Stimulated activated naive CD8-positive, alpha-beta T cell treated with anti-CD3 and anti-CD28 coated beads, Interleukin-15, Interleukin-2, amounts not matched to agents 100 ng/mL and 50 ng/mL, for 24 hours (primary cell): Measurements from ENCODE around the gene XRRA1.
A peak's percentile ranks its signal among the peaks of the same experiment; 100 is the strongest.

Source experiments
- H3K27ac Mint-ChIP-seq: one replicate; pipeline ENCODE4 v1.8.0; 2021; ENCODE audit warnings: mild to moderate bottlenecking, mixed read lengths
- H3K27me3 Mint-ChIP-seq: one replicate; pipeline ENCODE4 v1.8.0; 2021; ENCODE audit warnings: mixed read lengths
- H3K36me3 Mint-ChIP-seq: one replicate; pipeline ENCODE4 v1.8.0; 2021; ENCODE audit warnings: low read depth, mixed read lengths
- H3K4me1 Mint-ChIP-seq: one replicate; pipeline ENCODE4 v1.8.0; 2021; ENCODE audit warnings: low read depth, mixed read lengths
- H3K4me3 Mint-ChIP-seq: one replicate; pipeline ENCODE4 v1.8.0; 2021; ENCODE audit warnings: mild to moderate bottlenecking, mixed read lengths
- H3K9me3 Mint-ChIP-seq: one replicate; pipeline ENCODE4 v1.8.0; 2021; ENCODE audit warnings: mixed read lengths

Gene XRRA1

DNA sequence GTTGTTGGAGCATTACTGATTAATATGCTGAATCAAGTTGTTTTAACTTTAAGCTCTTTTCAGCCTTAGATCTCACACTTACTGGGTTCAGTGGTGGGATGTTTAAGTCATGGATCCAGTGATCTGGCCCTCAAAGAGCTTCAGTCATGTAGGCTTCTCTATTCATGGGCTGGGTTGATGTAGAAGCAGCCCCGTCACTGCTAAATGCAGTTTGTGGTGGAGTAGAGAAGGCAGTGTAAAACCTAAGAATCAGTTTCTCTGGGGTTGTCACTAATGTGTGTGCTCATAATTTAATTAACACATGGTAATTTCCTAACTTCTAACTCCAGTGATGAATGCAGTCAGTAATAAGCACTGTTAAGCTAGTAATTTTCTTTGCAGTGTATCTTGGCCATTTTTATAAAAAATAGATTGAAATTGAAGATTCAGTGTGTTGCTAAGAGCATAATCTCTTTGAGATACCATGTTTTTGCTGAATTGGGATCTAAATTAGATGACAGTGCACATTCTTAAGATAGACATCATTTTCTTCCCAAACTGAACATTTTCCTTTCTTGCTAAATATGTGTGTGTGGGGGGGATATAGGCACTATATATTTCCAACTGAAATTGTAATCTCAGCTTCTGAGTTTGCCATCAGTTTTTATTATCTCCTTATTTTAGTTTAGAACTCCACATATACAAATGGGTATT is 9.2 kb upstream of the XRRA1 start:
- Mint-ChIP-seq H3K36me3 (peaks cover 62% of the 10 kb centered on the region), H3K27ac (no peak overlapping the region), H3K27me3 (no peaks in the 10 kb centered on the region), H3K4me3 (no peak overlapping the region), H3K9me3 (no peaks in the 10 kb centered on the region), H3K4me1 (peaks cover 86% of the 10 kb centered on the region)

DNA sequence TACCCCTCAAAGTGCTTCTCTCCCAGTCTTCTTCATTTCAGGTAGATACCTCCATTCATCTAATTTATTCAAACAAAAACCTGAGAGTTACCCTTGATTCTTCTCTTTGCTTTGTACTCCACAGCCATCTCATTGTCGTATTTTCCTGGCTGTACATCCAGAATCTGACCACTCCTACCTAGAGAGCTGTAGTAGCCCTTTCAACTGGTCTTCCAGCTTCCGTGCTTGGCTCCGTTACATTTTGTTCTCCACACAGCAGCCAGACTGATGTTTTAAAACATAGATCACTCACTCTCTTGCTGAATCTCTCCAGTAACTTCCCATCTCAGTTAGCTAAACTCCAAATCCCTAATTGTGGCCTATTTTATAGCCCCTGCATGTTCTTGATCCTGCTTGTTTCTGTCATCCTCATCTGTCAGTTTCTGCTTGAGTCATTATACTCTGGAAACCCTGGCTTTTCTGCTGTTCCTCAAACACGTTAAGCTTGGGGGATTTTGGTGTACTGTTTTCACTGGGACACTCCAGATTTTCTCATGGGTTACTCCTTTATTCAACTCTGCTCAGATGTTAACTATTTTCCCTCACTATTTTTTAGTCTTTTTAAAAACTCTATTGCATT is 7.6 kb upstream of the XRRA1 start:
- peaks cover 84% of the 10 kb centered on the region for H3K4me1 Mint-ChIP-seq
- peaks cover 57% of the 10 kb centered on the region for H3K36me3 Mint-ChIP-seq
- no peak overlapping the region for H3K4me3 Mint-ChIP-seq
- no peaks in the 10 kb centered on the region for H3K27me3 Mint-ChIP-seq
- no peak overlapping the region for H3K27ac Mint-ChIP-seq
- H3K9me3 Mint-ChIP-seq = no peaks in the 10 kb centered on the region

DNA sequence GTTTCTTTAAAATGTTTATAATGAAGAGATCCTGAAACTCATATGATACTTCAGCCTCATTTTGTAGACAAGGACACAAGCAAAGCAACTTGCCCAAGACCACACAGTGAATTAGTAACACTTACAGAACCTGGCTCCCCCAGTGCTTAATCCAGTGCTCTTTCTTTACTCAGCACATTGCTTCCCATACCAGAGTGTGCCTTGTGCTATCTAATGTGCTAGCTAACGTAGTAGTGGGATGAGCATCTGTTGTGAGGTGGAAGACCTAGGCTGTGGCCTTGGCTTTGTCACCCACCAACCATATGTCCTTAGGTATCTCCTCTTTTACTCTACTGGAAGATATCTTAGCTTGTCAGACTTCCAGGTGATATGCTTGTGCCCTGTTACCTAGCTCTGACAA is 5.3 kb upstream of the XRRA1 start:
- peaks cover 83% of the 10 kb centered on the region for H3K4me1 Mint-ChIP-seq
- H3K36me3 Mint-ChIP-seq = peaks cover 54% of the 10 kb centered on the region
- H3K27me3 Mint-ChIP-seq = no peaks in the 10 kb centered on the region
- no peak overlapping the region for H3K4me3 Mint-ChIP-seq
- peak overlapping the region; percentile 46 for H3K27ac Mint-ChIP-seq
- no peaks in the 10 kb centered on the region for H3K9me3 Mint-ChIP-seq

DNA sequence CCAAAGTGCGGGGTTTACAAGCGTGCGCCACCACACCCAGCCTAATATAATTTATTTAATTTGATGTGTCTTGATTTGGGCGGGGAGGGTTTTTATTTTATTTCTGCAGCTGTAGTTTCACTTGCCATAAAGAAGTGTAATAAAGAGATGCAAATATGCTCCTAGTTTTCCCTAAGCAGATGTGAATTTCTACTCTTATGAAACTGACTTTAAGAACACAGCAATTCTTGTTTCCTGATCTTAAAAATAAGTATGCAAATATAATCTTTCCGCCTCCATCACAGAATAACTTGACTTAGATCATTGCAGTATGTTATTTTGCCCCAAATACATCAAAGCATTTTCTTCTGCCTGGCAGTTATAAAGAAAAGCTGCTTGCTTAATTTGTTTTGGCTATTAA is 4.6 kb upstream of the XRRA1 start:
- Mint-ChIP-seq H3K4me1 (peaks cover 76% of the 10 kb centered on the region), H3K9me3 (no peaks in the 10 kb centered on the region), H3K4me3 (no peak overlapping the region), H3K36me3 (peaks cover 50% of the 10 kb centered on the region), H3K27me3 (no peaks in the 10 kb centered on the region), H3K27ac (no peak overlapping the region)

DNA sequence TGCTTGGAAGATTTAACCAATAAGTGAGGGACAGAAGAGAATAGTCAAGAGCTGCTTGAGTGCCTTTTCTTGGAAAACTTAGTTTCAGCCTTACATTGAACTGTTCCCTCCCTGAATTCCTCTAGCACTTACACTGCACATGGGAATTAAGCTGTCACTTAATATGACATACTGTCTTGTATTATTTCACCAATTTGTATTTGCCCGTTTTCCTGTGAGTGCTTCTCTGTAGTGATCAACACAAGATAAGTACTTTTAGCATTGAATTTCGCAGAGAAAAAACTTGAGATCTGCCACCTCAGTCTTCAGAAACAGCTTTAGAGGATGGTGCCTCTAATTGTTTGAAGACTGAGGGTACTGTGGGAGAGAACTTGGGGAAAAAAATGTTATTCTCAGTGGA is 3.9 kb upstream of the XRRA1 start:
- H3K4me3 Mint-ChIP-seq = no peak overlapping the region
- H3K27ac Mint-ChIP-seq = no peak overlapping the region
- peaks cover 70% of the 10 kb centered on the region for H3K4me1 Mint-ChIP-seq

DNA sequence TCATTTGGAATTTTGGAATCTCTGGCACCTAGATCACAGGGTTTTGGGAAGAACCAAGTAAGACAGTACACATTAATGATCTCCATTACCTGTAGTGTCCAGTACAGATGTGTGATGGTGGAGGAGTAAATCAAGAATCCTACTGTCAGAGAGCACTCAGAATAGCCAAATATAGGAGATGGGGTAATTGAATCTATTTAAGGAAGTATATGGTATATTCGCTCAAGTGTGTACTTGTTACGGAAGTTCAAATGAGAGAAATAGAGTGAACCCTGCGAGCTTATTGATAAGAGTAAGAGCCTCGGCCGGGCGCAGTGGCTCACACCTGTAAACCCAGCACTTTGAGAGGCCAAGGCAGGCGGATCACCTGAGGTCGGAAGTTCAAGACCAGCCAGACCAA is 2.3 kb upstream of the XRRA1 start:
- Mint-ChIP-seq H3K9me3 (no peaks in the 10 kb centered on the region), H3K4me3 (peak overlapping the region; percentile 97), H3K27me3 (no peaks in the 10 kb centered on the region), H3K27ac (peak overlapping the region; percentile 36), H3K4me1 (peaks cover 58% of the 10 kb centered on the region), H3K36me3 (peaks cover 35% of the 10 kb centered on the region)

More for the DNA sequence above, 3.9 kb upstream of the XRRA1 start:
- Mint-ChIP-seq H3K27me3 (no peaks in the 10 kb centered on the region), H3K9me3 (no peaks in the 10 kb centered on the region), H3K36me3 (peaks cover 44% of the 10 kb centered on the region)

DNA sequence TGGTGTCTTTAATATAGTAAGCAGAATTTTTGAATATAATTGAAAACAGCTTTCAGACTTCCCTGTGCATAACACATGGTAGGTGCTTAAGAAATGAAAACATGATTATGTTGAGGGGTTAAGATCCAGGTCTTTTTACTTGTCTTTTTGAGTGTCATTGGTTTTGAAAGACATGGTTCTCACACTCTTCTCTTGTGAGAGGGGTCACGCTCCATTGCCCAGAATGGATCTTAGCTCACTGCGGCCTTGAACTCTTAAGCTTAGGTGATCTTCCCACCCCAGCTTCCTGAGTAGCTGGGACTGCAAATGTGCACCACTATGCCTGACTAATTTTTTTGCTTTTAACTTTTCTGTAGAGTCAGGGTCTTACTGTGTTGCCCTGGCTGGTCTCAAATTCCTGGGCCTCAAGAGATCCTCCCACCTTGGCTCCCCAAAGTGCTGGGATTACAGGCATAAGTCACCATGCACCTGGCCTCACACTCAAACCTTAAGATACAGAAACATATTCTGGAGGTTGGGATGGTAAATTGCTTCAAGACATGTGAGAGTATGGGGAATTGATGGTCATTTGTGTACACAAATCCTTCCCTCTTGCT is 1.6 kb upstream of the XRRA1 start:
- Mint-ChIP-seq H3K4me1 (peaks cover 53% of the 10 kb centered on the region), H3K36me3 (peaks cover 31% of the 10 kb centered on the region), H3K4me3 (peak overlapping the region; percentile 97), H3K27ac (peak overlapping the region; percentile 97), H3K27me3 (no peaks in the 10 kb centered on the region), H3K9me3 (no peaks in the 10 kb centered on the region)

DNA sequence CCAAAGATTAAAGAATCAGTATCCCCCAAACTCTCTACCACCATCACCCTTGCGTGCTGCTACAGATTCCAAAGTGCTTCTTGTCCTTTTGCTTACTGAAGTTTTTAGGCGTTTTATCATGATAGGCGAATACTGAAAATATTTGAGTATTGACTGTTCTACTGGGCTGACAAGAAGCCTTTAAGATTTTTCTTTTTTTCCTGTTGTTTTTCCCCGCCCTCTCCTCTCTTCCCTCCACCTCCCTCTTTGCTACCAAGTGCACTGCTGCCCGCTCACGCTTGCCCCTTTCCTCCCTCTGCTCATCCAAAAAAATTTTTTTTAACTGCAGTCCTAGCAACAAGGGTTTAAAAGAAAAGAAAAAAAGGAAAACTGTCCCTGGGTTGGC is 854 bp upstream of the XRRA1 start:
- H3K36me3 Mint-ChIP-seq = peaks cover 31% of the 10 kb centered on the region
- peaks cover 51% of the 10 kb centered on the region for H3K4me1 Mint-ChIP-seq
- H3K4me3 Mint-ChIP-seq = peak overlapping the region; percentile 97
- no peaks in the 10 kb centered on the region for H3K9me3 Mint-ChIP-seq
- H3K27ac Mint-ChIP-seq = peak overlapping the region; percentile 97
- H3K27me3 Mint-ChIP-seq = no peaks in the 10 kb centered on the region

DNA sequence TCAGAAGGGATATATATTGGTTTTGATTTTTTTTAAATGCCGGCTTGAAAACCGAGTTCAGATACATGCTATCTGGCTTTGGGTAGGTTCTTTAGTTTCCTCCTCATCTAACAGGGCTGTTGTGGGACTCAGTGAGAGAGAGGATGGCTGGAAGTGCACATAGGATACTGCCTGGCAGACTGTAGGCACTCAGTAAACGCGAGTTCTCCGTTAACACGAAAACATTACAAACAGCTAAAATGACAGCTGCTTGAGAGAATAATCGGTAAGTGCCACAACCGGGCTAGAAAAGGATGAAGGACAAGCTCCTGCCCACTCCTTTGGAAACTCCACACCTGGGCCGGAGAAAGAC is 369 bp downstream of the XRRA1 start:
- Mint-ChIP-seq H3K4me1 (peaks cover 50% of the 10 kb centered on the region), H3K4me3 (peak overlapping the region; percentile 97), H3K36me3 (peaks cover 31% of the 10 kb centered on the region), H3K27me3 (no peaks in the 10 kb centered on the region), H3K27ac (peak overlapping the region; percentile 97), H3K9me3 (no peaks in the 10 kb centered on the region)

DNA sequence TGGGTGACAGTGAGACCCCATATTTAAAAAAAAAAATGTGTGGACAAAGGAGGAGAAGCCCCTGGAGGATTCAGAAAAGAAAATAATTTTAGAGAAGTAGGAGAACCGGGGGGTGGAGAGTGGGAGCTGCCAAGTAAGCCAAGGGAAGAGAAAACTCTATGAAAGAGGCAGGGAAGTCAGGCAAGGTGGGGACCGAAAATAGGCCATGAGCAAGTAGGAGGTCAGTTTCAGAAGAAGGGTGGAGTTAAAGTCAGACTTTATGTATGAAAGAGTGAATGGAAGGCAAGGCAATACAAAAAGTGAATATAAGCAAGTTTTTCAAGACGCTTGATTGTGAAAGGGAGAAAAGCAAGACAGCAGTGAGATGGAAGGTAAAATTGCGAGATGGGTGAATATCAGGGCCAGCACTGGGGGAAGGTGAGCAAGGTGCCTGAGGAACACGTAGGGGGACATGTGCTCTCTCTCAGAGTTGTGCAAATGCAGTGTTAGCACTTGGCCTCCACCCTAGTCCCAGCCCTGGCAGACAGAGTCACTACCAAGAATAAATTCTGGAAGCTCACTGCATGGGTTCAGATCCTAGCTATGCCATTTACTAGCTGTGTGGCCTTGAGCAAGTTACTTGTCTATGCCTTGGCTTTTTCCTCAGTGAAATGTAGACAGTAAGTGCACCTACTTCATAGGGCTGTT is 6.7 kb downstream of the XRRA1 start:
- H3K36me3 Mint-ChIP-seq = peaks cover 30% of the 10 kb centered on the region
- peak overlapping the region; percentile 17 for H3K27ac Mint-ChIP-seq
- no peak overlapping the region for H3K4me3 Mint-ChIP-seq
- peaks cover 31% of the 10 kb centered on the region for H3K4me1 Mint-ChIP-seq
- no peaks in the 10 kb centered on the region for H3K27me3 Mint-ChIP-seq
- no peaks in the 10 kb centered on the region for H3K9me3 Mint-ChIP-seq

DNA sequence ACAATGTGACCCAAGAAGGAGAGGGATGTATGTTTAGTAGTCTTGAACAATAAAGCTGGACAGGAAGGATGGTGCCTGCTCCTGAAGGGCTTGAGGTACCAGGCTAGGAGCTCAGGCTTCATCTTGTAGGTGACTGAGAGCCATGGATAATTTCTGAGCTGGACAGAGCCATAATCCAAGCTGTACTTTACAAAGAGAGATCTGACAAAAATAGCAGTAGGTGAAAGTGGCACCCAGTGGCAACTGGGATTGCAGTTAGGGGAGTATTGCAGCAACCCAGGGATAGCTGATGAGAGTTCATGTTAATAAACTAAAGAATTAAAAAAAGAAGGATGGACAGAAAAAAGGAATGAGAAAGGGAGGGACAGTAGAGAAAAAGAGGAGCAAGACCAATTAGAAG is 7.4 kb downstream of the XRRA1 start:
- H3K4me1 Mint-ChIP-seq = peaks cover 31% of the 10 kb centered on the region
- no peak overlapping the region for H3K27ac Mint-ChIP-seq

DNA sequence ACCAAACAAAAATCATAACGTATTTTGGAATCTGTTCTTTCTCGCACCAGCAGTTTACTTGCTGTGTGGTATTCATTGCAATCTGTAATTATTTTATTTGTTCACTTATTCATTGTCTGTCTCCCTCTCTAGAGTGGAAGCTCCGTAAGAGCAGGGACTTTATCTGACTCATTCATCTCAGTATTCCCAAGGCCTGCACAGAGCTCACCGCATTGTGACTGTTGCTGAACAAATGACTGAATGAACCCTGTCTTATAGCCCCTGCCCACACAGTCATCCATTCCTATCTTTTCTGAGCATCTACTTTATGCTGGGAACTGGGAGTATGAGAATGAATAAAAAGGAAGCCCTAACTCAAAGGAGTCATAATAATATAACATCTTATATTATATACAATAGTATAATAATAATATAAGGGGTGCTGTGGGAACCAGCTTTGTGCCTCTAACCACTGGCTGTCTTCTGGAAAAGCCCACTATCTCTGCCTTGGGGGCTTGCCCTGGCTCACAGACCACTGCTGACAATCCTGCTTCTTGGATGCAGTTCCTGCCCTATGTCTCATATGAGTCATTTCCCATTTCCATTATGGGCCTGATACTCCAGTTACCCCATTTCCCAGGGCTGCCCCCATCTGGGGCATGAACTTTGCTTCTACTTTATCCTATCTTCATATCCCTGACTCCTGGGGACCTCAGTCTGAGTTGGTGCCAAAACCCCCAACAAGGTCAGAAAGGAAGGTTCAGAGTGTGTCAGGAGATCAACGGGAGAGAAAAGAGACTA is 11.0 kb downstream of the XRRA1 start:
- Mint-ChIP-seq H3K27ac (no peak overlapping the region), H3K36me3 (peaks cover 42% of the 10 kb centered on the region), H3K4me1 (peaks cover 15% of the 10 kb centered on the region)

More for the DNA sequence above, 7.4 kb downstream of the XRRA1 start:
- H3K27me3 Mint-ChIP-seq = no peaks in the 10 kb centered on the region
- no peak overlapping the region for H3K4me3 Mint-ChIP-seq
- H3K9me3 Mint-ChIP-seq = no peaks in the 10 kb centered on the region
- H3K36me3 Mint-ChIP-seq = peaks cover 31% of the 10 kb centered on the region

DNA sequence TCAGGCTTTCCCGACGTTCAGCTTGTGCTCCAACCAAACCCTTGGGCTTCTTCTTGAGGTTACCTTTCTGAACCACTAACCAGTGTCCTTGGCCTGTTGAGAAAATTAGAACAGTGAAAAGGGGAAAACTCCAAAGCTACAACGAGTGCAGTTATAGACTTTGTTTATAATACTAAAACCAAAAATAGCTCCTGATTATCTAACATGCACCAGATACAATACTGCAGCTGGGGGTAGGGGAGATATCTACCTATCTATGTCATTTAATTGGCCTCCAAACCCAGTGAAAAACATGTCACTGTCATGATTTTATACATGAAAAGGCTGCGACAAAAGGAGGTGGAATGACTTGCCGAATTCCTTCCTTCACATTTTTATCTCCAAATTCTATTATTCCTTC is 11.9 kb downstream of the XRRA1 start:
- Mint-ChIP-seq H3K9me3 (no peaks in the 10 kb centered on the region), H3K36me3 (peaks cover 42% of the 10 kb centered on the region), H3K27me3 (no peaks in the 10 kb centered on the region), H3K4me1 (peaks cover 14% of the 10 kb centered on the region), H3K4me3 (no peak overlapping the region), H3K27ac (no peak overlapping the region)

More for the DNA sequence above, 11.0 kb downstream of the XRRA1 start:
- no peaks in the 10 kb centered on the region for H3K27me3 Mint-ChIP-seq
- H3K9me3 Mint-ChIP-seq = no peaks in the 10 kb centered on the region
- H3K4me3 Mint-ChIP-seq = no peak overlapping the region

DNA sequence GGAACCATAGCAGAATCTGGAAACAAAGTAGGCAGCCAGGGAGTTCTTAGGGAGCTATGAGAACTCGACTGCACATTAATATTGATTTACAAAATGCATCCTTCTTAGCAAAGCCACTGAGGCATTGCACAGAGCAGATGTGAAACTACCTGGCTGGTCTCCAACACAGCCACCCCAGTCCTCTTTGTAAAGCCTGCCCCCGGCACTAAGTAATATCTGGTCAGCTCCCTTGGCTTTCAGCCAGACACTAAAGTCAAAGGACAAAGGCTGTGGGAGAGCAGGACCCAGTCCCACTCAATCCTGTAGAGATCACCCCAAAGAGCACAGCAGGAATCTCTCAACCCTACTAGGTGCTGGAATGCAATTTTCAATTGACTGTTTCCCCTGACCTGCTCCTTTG is 12.8 kb downstream of the XRRA1 start:
- peaks cover 37% of the 10 kb centered on the region for H3K36me3 Mint-ChIP-seq
- no peaks in the 10 kb centered on the region for H3K27me3 Mint-ChIP-seq
- H3K4me1 Mint-ChIP-seq = peaks cover 14% of the 10 kb centered on the region
- H3K9me3 Mint-ChIP-seq = no peaks in the 10 kb centered on the region
- H3K27ac Mint-ChIP-seq = no peak overlapping the region
- no peak overlapping the region for H3K4me3 Mint-ChIP-seq
